Measurements from ENCODE around the gene MICAL3.

DNA sequence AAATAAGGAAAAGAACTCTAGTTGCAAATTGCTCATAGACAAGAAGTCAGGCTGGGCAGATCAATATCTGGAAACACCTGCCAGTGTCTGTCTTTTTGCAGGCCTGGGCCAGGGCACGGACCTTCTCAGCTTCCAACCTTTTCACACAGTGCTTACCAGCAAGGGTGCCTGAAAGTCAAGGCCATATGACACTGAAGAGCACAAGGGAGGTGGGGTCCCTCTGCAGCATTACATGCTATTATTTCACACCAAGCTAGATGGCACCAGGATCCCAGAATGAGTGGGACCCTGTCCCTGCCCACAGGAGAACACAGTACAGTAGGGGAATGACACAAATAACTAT, 47.6 kb upstream of the MICAL3 start:
- TF ChIP-seq HDGF (IDR thresholded peaks at IDR 0.05; ENCODE audit: borderline replicate concordance) (no peak), FOXK2 (IDR thresholded peaks at IDR 0.05) (no peak), FOXM1 (IDR thresholded peaks at IDR 0.05; ENCODE audit: borderline replicate concordance) (no peak), BHLHE40 (IDR thresholded peaks at IDR 0.05; ENCODE audit: borderline replicate concordance) (no peak), SP1 (IDR thresholded peaks at IDR 0.05) (no peak)
